ENCODE data around the gene COL6A2.
"Not testable (repeated sequence)": the region's sequence is repeated elsewhere in the genome, so short reads cannot be mapped to it uniquely, and the experiment has no call there.

Gene COL6A2

DNA sequence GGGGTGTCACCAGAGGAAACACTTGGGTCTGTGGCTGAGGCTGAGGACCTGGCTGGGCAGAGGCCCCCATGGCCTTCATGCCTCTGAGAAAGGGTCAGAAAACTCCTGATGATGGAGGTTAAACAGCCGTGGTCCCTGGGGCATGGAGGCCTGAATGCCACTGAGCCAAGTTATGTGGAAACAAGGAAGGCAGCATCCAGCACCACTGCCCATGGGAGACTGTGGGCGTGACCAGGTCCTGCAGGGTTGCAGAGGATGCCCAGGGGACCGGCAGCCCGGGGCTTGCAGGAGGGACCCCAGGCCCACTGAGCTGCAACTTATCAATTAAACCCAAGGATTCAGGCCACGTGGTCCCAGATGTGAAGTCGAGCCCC, 18.9 kb upstream of the COL6A2 start:
- no peak for DNase-seq (ENCODE audit: low read depth in 2 of 2, low spot score in 1 of 2)

DNA sequence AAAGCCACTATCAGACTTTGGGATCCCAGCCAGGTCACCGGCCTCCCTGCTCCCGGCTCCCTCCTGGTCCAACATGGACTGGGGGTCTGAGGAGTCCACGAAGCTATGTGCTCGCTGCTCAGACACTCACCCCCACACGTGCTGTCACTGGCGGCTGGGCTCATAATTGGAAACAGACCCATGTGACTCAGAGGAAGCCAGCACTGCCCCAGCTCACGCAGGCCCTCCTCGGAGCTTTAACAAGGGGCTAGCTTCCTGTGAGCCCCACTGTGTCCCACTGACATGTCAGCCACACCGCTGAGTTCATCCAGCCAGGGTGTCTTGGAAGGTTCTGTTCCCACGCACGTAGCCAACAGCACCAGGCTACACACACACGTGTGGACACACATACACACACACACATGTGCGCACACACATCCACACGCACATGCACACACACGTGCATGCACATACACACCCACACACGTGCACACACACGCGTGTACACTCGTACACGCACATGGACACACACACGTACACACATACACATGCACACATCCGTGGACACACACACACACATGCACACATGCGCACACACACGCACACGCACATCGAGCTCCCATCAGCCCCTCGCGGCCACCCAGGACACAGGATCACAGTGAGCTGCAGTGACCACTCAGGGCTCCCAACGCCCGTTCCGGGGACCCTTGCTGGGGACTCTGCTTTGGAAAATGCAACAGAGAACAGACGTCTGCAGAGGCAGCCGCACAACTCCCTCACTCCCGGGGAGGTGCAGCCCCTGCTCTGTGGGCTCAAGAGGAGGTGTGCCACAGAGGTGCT, 18.4 kb upstream of the COL6A2 start:
- DNase-seq (ENCODE audit: low read depth in 2 of 2, low spot score in 1 of 2) = no peak

DNA sequence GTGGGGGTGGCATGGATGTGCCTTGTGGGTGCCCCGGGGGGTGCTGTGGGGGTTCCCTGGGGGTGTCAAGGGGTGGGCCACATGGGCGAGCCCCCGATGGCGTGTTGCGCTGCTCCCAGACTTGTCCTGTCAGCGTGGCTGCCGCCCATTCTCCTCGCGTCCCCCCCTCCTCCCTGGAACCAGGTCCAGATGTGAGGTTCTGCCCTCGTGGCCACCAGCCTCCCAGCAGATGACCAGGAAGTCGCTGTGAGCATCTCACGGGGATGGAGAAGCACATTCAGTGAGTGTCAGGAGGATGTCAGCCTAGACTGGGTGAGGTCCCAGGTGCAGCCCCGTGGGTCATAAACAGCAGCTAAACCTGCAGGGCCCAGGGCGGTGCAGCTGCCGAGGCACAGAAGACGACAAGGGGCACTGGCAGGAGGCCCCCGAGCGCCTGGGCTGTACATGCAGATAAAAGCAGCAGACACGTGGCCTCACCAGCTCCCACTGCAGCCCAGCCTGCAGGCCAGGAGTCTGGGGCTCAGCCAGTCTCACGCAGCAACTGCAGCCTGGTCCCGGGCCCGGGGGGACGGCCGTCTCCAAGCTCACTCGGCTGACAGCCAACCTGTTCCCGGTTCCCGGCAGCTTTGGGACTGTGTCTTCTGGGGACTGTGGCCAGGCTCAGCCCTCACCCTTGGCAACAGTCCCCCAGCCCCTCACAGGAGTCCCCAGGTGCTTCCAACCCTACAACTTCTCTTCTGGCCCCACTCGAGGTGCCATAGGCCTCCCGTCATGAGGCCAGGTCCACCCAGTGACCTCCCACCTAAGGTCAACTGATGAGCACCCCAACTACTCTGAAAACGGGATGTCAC, 17.5 kb upstream of the COL6A2 start:
- no peak for DNase-seq (ENCODE audit: low read depth in 2 of 2, low spot score in 1 of 2)

DNA sequence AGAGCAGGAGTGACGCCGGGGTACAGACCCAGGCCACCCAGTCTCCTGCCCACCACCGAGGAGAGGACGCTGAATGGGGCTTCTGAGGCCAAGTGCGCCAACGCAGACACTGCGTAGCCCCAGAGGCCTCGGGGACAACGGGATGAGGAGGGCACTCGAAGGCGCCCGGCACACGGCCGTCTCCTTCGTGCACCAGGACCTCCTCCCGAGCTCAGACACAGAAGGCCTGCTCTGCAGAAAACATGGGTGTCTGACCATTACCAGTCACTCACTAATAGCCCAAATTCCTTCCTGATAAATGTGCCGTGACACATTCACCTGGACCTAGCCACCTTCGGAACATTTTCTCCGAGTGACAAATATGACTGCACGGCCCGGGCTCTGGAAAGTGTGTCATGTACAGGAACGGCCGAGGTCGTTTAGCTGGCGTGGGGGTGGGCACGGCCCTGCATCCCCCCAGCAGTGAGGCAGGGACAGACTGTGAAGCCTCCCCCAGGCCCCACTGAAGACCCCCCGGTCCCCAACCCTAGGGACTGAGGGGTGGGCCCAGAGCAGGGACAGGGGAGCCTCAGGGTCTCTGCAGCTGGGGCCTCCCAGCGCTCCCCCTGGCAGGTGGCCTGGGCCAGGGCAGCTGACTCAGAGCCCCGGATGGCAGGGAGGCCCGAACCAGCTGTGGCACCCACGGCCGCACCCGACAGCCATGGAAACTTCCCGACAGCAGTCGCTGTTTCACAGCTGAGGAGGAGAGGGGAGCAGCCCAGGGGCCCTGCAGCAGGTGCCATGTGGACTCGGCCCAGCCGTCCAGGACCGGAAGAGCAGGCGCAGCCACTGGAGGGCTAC, 16.7 kb upstream of the COL6A2 start:
- no peak for DNase-seq (ENCODE audit: low read depth in 2 of 2, low spot score in 1 of 2)

DNA sequence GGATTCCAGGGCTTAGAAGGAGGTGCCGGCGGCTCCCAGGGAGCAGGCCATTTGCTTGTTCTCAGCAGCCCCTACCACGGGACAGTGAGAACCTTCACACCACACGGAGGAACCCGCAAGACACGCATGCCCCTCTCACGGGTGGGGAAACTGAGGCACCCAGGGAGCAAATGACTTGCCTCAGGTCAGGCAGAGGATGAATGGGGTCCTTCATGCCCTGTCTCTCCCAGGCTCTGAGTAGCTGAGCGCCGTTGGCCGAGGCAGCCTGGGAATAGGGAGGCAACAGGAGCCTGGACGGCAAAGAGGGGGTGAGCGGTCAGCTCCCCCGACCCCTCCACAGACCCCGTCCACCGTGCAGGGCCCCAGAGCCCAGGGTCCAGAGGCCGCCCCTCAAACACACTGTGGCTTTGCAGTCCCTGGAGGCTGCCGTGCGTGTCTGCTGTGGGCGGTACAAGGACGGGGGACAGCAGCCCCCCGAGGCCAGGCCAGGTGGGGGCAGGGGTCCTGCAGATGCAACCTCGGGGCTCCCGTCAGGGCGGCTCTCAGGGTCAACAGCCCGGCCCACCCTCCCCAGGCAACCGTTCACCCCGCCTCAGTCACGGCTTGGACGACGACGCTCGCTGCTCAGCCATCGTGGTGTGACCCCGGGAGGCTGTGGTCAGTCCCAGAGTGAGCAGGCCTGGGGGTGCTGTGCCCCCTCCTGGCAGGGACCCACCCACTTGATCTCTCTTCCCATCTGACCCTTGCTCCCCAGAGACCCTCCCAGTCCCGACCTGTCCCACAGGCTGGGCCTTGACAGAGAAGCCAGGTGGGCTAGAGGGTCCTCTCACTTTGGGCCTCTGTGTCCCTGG, 15.8 kb upstream of the COL6A2 start:
- DNase-seq (ENCODE audit: low read depth in 2 of 2, low spot score in 1 of 2) = no peak

DNA sequence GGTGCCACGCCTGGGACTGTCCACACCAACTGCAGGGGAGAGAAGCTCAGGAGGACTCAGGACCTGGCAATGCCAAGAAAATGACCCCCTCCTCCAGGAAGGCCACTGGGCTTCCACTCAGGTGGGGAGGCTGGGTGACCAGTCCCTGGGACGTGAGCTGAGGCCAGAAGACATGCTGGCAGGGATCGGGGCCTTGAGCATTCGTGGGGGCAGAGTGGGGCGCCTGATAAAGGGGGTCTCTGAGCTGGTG, 15.3 kb upstream of the COL6A2 start:
- no peak for DNase-seq (ENCODE audit: low read depth in 2 of 2, low spot score in 1 of 2)

DNA sequence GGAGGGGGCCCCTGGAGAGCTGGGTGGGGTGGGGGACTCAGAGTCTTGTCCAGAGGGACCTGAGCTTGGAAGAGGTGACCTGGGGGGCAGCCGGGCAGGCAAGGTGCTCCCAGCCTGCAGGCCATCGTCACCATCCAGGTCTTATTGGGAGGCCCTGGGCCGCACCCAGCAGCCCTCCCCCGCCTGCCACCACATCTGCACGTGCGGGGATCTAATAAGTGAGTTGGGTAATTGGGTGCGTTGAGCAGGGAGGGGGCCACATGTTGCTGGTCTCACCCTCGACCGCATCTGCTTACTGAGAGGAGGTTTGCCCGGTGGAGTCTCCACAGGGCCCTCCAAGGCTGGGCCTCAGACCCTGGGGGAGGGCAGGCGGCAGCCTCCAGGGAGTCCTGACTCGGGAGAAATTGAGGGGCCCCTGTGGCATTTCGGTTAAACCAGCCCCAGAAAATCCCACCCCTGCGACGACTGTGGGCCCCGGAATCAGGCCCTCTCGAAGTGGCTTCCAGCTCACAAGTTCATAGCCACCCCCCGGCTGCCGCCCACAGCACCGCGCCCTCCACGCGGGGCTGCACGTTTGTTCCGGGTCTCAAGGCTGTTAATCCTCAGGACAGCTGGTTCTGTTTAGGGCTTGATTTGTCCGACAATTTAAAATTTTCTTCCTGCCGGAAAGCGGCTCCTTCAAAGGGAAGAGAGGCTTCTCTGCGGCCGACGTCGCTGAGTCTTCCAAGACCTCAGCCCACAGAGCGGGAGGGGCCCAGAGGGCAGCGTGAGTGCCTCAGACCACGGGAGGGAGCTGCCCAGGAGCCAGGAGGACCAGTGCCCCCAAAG, 14.7 kb upstream of the COL6A2 start:
- DNase-seq (ENCODE audit: low read depth in 2 of 2, low spot score in 1 of 2) = no peak

DNA sequence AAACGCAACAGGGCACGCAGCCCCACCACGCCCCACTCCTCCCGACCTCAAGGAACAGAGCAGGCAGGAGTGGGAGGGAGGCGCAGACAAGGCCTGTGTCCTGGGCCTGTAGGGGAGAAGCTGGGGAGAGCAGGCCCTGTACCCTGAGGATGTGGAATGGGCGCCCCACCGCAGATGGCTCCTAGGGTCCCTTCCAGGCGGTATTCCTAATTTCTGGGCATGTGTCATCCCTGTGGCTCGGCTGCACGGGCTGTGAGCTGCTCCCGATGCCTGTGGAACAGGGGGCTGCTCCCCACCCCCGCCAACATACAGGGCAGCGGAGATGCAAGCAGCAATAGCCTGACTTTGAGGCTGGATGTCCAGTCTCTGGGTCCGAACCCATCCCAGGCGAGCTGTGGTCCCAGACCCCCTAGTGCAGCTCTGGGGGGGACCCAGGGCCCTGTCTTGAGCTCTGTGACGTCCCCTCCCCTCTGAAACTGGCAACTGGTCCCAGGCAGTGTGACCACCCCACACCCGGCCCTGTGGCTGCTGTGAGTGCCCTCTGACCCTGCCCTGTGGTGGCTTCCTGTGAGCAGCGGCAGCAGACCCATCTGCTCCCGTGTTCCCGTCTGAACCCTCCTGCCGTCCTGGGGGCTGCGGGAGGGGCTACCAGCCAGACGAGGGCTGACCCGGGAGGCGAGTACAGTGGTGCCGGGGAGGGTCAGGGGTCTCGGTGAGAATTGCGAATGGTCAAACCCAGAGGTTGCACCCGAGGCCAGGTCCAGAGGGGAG, 13.9 kb upstream of the COL6A2 start:
- no peak for DNase-seq (ENCODE audit: low read depth in 2 of 2, low spot score in 1 of 2)

DNA sequence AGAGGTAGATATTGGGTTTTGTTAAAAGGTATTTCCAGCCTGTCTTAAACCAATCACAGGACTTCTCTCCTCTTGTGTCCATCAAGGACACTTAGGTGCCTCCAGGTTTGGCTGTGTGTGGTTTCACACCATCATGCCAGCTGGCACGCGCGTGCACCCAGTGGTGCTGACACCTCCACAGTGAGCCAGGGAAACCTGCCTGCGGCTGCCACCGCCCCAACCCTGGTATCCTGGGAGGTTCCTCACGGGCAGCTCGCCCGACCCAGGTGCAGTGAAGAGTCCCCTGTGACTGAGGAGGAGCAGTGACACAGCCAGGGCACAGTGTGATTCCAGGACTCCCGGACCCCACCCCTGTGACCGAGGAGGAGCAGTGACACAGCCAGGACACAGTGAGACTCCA, 13.2 kb upstream of the COL6A2 start:
- DNase-seq (ENCODE audit: low read depth in 2 of 2, low spot score in 1 of 2) = no peak

DNA sequence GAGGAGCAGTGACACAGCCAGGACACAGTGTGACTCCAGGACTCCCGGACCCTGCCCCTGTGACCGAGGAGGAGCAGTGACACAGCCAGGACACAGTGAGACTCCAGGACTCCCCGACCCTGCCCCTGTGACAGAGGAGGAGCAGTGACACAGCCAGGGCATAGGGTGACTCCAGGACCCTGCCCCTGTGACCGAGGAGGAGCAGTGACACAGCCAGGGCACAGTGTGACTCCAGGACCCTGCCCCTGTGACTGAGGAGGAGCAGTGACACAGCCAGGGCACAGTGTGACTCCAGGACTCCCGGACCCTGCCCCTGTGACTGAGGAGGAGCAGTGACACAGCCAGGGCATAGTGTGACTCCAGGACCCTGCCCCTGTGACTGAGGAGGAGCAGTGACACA, 12.7 kb upstream of the COL6A2 start:
- DNase-seq (ENCODE audit: low read depth in 2 of 2, low spot score in 1 of 2) = not testable (repeated sequence)

DNA sequence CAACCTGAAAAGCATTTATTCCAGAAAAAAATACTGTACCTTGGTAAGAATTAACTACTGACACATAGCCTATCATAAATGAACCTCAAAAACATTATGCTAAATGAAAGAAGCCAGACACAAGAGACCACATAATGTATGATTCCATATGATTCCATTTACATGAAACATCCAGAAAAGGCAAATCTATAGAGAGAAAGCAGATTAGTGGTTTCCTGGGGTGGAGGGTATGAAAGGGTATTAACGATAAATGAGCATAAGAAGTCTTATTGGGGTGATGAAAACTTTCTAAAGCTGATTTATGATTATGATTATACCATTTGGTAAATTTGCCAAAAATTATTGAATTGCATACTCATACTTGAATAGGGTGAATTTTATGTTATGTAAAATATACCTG, 10.3 kb upstream of the COL6A2 start:
- no peak for DNase-seq (ENCODE audit: low read depth in 2 of 2, low spot score in 1 of 2)

DNA sequence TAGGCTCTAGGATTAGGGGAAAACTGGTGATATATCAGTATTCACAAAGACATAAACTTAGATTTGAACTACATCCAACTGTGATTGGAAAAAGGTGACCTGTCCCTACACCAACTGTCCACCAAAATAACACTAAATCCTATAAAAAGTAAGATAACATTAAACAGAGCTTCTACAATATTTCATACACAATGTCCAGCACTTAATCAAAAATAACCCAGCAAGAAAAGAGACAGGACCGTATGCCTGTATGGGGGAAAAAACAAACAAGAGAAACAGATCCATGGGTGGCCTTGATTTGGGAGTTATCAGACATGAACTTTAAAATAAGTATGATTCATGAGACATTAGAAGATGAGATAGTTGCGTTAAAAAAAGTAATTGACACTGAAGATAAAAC, 9.7 kb upstream of the COL6A2 start:
- DNase-seq (ENCODE audit: low read depth in 2 of 2, low spot score in 1 of 2) = no peak

DNA sequence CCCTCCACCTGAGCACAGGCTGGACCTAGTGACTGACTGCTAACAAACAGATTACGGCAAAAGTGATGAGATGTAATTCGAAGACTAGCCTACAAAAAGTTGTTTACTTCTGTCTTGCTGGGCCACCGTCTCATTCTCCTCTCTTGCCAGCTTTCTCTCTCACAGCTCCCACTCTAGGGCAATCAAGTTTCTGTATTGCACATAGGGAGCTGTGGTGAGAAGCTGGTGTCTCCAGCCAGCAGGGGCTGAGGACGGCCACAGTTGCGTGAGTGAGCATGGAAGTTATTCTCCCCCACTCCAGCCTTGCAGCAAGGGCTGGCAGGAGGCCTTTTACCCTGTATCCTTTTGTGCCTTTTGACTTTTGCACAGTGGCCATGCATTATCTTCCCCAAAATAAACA, 8.6 kb upstream of the COL6A2 start:
- no peak for DNase-seq (ENCODE audit: low read depth in 2 of 2, low spot score in 1 of 2)

DNA sequence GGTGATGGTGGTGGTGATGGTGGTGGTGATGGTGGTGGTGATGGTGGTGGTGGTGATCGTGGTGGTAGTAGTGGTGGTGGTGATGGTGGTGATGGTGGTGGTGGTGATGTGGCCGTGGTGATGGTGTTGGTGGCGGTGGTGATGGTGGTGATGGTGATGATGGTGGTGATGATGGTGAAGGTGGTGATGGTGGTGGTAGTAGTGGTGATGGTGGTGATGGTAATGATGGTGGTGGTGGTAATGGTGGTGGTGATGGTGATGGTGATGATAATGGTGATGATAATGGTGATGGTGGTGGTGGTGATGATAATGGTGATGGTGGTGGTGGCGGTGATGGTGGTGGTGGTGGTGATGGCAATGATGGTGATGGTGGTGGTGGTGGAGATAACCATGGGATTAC, 6.8 kb upstream of the COL6A2 start:
- no peak for DNase-seq (ENCODE audit: low read depth in 2 of 2, low spot score in 1 of 2)

DNA sequence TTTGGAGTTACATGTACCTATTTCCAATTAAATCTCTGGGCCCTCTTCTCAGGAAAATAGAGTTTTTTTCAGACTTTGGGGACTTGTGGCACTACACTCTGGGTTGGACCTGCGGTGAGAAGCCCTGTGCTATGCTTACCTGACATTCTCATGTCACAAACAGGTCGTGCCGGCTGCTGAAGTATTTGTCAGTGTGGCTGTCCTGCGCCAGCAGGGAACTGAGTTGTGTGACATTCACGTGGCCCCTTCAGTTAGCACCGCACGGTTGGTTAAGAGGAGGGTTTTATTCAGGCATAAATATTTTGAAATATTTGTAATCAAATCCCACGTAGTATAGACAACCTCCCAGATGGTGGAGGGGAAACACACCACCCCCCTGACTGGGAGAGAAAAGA, 6.3 kb upstream of the COL6A2 start:
- no peak for DNase-seq (ENCODE audit: low read depth in 2 of 2, low spot score in 1 of 2)

DNA sequence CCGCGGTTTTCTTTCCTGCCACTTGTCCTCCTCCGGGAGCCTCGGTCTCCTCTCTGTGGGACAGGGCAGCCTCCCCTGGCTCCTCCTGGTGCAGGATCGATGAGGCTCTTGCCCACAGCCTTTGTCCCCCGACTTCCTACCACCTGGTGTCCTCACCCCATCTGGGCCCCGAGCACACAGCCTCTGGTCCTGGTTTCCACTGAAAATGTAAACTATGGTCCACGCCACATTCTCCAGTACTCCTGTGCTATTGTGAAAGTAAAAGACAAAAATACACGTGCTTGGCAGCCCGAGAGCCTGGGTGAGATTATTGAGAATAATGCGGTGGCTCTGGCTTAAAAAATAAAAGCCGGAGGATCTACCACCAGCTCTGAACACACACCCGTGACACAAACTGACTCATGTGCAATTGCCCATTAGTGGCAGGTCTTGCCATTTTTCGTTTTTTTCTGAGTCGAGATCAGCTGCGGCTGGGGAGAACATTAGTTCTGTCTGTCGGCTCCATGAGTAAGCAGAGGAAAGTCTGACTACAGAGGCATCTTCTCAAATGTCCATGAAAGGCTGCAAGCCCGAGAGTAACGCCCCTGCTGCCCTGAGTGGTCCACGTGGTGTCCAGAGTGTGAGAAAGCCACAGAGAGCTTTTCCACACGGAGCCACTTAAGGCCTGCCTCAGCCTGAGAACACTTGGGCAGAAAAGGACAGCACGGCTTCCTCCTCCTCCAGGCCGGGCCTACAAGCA, 5.7 kb upstream of the COL6A2 start:
- DNase-seq (ENCODE audit: low read depth in 2 of 2, low spot score in 1 of 2) = no peak

DNA sequence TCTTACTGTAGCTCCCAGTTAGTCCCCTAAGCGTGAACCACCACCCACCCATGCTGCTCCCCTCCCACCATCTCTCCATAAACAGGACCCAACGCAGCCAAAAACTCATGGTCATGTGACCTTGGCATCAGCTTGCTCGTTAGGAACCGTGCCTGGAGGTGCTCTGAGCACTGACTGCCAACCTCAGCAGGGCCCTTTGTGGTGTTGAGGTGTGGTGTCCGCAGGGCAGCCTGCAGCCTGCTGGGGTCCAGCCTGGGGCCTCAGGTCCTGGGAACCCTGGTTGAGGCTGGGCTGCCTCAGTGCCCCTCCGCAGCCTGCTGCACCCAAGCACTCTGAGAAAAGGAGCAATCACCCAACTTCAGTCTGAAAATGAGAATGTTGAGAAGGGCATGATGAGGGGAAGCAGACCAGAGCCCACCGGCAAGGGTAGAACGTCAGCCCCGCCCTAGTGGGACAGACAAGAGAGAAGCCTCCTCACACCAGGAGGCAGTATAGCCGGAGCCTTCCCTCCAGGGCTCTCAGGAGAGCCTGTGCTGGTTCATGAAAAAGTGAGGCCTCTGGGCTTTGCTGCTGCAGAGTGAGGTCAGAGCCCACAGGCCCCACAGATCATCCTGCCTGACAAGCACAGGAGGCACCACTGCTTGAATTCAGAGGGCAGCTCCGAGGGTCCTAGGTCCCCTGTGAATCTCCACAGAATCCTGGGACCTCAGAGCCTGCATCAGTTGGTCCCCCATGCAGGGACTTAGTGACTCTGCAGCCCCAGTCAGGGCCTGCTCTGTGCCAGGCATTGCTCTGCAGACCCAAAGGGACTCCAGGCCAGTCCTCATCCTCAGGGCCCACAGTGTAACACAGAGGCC, 4.9 kb upstream of the COL6A2 start:
- DNase-seq (ENCODE audit: low read depth in 2 of 2, low spot score in 1 of 2) = no peak

Measured in stimulated activated CD8-positive, alpha-beta memory T cell treated with anti-CD3 and anti-CD28 coated beads, Interleukin-4, amount 100 ng/mL, for 1 hour (primary cell).